D721Med (cell line): ENCODE results near the gene TTLL12.

Experiments used
- DNase-seq: peaks from one replicate; pipeline ENCODE4 v3.0.0; 2011; ENCODE audit warnings: low spot score; ENCODE audit not compliant: insufficient read length
- FAIRE-seq: peaks from 2 replicates; lab custom pipeline; 2011; peaks lifted over from hg19 to GRCh38; lab: Jason Lieb, UNC
- TF ChIP-seq, protein P1 (sequence below): IDR thresholded peaks from 2 replicates; pipeline ENCODE4 v1.5.1; 2012; ENCODE audit warnings: mild to moderate bottlenecking, control low read depth; ENCODE audit not compliant: insufficient read depth; ENCODE audit errors: missing control alignments

The TTLL12 gene

DNA sequence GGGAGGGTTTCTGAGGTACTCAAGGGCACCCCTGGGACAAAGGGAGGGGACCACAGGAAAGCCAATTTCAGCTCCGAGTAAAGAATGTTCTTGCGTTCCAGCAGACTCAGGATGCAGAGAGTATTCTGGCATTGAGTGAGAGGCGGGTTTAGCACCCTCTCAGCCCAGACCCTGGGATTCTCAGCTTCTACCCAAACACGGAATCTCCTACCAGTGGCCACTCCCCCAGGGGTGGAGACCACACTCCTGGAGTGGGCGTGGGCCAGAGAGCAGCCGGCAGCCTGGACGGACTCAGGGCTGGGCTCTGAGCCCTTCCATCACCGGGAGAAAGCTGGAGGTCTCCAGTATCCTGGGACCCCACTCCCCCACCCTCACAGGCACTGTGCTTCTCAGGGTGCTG, 26.1 kb upstream of the TTLL12 start:
- DNase-seq (no peak), FAIRE-seq (no peak)
- TF ChIP-seq, protein P1, sequence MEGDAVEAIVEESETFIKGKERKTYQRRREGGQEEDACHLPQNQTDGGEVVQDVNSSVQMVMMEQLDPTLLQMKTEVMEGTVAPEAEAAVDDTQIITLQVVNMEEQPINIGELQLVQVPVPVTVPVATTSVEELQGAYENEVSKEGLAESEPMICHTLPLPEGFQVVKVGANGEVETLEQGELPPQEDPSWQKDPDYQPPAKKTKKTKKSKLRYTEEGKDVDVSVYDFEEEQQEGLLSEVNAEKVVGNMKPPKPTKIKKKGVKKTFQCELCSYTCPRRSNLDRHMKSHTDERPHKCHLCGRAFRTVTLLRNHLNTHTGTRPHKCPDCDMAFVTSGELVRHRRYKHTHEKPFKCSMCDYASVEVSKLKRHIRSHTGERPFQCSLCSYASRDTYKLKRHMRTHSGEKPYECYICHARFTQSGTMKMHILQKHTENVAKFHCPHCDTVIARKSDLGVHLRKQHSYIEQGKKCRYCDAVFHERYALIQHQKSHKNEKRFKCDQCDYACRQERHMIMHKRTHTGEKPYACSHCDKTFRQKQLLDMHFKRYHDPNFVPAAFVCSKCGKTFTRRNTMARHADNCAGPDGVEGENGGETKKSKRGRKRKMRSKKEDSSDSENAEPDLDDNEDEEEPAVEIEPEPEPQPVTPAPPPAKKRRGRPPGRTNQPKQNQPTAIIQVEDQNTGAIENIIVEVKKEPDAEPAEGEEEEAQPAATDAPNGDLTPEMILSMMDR, result no peak

DNA sequence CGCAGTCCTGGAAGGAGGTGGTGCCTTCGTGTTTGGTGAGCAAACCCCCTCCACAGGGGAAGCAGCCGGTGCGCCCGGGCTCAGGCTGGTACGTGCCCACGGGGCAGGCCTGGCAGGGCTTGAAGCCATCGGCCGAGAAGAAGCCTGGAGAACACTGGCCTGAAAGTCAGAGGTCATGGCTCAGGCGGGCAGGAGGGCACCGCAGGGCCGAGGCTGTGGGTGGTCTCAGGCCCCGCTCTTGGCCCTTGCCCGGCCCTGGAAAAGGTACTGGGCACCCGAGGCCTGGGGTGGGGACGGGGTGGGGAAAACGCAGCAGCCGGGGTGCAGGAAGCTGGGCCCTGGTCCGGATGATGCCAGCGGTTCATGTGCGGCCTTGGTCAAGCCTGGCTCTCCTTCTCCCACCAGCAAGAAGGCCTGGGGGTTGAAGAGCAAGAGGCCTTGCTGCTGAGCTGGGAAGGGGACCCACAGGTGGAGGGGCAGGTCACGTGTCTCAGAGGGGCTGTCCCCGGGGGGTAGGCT, 25.6 kb upstream of the TTLL12 start:
- FAIRE-seq (no peak), DNase-seq (no peak)
- TF ChIP-seq, protein P1, result no peak

DNA sequence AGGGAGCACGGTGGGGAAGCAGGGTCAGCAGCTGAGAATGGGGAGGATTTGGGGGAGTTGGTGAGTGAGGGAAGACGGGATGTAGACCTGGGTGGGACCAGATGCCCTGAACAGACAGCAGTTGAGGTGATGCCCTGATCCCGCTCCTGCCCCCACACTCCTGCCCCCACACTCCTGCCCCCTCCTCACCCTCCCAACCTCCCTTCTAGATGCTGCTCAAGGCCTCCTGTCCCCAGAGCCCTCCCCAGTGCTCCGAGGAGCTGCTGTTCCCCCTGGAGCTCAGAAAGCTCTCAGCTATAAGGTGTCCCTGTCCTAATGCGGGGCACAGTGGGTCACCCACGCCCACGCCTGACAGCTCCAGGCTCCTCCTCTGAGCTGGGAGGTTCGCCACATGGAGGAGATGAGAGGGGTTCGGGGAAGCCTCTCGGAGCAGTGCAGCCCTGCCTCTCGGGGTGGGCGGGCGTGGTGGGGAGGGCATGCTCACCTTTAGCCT, 25.1 kb upstream of the TTLL12 start:
- no peak for DNase-seq
- TF ChIP-seq, protein P1, result no peak
- no peak for FAIRE-seq

DNA sequence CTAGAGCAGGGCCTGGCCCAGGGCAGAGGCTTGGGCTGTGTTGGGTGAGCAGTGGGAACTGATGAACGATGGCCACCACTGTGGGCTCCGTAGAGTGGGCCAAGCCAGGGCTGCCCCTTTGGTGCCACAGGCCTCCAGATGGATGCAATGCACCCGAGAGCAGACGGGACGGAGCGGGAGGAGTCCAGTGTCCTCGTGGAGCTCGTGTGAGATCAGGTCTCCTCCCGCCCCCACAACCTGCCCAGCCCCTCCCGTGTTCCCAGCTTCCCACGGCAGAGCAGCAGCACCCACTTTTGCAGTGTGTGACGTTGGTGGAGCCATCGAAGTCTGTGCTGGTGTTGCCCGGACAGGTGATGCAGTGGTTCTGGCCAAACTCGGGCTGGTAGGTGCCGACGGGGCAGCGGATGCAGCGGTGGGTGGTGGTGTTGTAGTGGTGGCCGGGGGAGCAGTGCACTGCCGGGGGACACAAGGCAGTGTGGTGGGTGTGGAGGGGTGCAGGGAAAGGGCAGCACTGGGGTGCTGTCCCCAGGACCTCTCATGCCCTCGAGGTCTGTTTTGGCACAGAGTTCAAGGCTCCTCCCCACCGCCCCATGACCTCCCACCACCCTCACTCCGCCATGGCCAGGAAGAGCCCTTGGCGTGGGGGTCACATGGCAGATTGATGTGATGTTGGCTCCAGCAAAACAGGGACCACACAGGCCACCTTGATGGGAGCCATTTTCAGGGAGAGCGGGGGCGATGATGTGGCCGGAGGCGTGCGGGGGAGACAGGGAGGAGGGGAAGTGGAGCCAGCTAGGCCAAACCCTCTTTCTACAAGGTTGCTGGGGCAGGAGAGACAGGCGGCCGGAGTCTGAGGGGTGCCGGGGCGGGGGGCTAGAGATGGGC, 23.9 kb upstream of the TTLL12 start:
- TF ChIP-seq, protein P1, result no peak
- FAIRE-seq (no peak), DNase-seq (no peak)

DNA sequence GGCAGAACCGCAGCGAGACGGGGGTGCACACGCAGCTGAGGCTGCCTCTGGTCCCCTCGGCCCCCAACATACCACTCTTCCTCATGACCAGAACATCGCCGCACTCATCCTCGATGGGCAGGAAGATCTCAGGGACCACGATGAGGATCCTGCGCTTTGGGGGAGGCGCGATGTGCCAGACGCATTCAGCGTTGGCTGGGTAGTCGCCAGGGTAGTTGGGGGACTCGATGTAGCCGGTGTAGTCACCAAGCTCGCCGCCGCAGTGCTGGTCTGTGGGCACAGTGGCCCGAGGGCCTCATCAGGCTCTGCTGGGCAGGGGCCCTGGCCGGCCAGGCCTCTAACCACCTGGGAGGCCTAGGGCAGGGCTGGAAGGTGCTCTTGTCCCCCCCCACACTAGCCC, 23.0 kb upstream of the TTLL12 start:
- DNase-seq, result no peak
- FAIRE-seq, result no peak
- TF ChIP-seq, protein P1, result no peak

DNA sequence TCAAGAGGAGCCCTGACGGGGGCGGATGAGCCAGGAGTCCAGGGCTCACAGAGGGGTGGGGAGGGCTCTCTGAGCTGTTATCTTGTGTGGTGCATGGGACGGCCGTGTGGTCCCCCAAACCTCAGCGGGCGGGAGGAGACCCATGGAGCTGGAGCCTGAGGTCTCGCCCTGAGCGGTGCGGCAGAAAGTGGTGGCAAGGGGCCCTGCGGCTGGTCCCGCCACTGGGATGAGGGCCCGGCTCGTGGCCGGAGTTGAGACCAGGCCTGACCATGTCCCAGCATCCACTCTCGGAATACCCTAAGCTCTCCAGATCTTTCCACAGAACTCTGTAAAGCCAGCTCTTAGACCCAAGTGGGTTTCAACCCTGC, 22.6 kb upstream of the TTLL12 start:
- no peak for FAIRE-seq
- DNase-seq, result no peak
- TF ChIP-seq, protein P1, result no peak
